ENCODE measurements around the gene PRSS21.

DNA sequence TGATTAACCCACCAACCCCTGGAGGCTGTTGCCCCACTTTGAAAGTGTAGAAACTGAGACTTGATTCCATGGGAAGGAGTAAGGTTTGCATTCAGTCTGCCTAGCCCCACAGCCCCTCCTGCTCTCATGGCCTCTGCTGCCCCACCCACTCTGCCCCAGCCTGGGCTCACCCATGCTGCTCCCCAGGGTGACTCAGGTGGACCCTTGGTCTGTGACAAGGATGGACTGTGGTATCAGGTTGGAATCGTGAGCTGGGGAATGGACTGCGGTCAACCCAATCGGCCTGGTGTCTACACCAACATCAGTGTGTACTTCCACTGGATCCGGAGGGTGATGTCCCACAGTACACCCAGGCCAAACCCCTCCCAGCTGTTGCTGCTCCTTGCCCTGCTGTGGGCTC, 12.3 kb upstream of the PRSS21 start:
- TF ChIP-seq, protein P1, sequence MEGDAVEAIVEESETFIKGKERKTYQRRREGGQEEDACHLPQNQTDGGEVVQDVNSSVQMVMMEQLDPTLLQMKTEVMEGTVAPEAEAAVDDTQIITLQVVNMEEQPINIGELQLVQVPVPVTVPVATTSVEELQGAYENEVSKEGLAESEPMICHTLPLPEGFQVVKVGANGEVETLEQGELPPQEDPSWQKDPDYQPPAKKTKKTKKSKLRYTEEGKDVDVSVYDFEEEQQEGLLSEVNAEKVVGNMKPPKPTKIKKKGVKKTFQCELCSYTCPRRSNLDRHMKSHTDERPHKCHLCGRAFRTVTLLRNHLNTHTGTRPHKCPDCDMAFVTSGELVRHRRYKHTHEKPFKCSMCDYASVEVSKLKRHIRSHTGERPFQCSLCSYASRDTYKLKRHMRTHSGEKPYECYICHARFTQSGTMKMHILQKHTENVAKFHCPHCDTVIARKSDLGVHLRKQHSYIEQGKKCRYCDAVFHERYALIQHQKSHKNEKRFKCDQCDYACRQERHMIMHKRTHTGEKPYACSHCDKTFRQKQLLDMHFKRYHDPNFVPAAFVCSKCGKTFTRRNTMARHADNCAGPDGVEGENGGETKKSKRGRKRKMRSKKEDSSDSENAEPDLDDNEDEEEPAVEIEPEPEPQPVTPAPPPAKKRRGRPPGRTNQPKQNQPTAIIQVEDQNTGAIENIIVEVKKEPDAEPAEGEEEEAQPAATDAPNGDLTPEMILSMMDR (IDR thresholded peaks at IDR 0.05; ENCODE audit: low read depth, low read length), result no peak
- no peak for TF ChIP-seq EZH2phosphoT487 (IDR thresholded peaks at IDR 0.05; ENCODE audit: low read depth)
